WTC11 (cell line): ENCODE measurements around the gene FAM3B. TPM values are rescaled to one million over a fixed set of nuclear protein-coding genes. Genes with fewer than 3 reads are reported as not detected.

ENCODE experiments used
- ATAC-seq: fragments of 200-7000 bp; cut with Tn5 transposase; 2 replicates; pipeline ENCODE4 v1.10.0; 2021; ENCODE audit warnings: mild to moderate bottlenecking, moderate library complexity
- CTCF ChIA-PET: fragments of 300-600 bp; sonication (Branson Sonifier 250); formaldehyde crosslinking; loops from one replicate; lab custom pipeline; 2021; ENCODE audit warnings: antibody characterized with exemption; lab: Charles Lee
- POLR2A ChIA-PET: fragments of 350-600 bp; sonication (Branson Sonifier 250); formaldehyde crosslinking; loops from one replicate; lab custom pipeline; 2021; ENCODE audit warnings: antibody characterized with exemption; lab: Charles Lee
- DNase-seq: peaks from one replicate; pipeline ENCODE4 v3.0.0; 2021; ENCODE audit warnings: low spot score
- H3K27ac Mint-ChIP-seq: 2 replicates; pipeline ENCODE4 v1.8.0; 2021; ENCODE audit warnings: mixed read lengths
- H3K27me3 Mint-ChIP-seq: 2 replicates; pipeline ENCODE4 v1.8.0; 2021; ENCODE audit warnings: low read depth, mild to moderate bottlenecking, moderate library complexity, mixed read lengths
- H3K36me3 Mint-ChIP-seq: 2 replicates; pipeline ENCODE4 v1.8.0; 2021; ENCODE audit warnings: mixed read lengths
- H3K4me1 Mint-ChIP-seq: 2 replicates; pipeline ENCODE4 v1.8.0; 2022; ENCODE audit warnings: mixed read lengths
- H3K4me3 Mint-ChIP-seq: 2 replicates; pipeline ENCODE4 v1.8.0; 2021; ENCODE audit warnings: mild to moderate bottlenecking, moderate library complexity, mixed read lengths
- H3K9me3 Mint-ChIP-seq: 2 replicates; pipeline ENCODE4 v1.8.0; 2021; ENCODE audit warnings: mixed read lengths
- ATF2 ChIP-seq: sonication (generic); formaldehyde crosslinking; IDR thresholded peaks from 2 replicates; pipeline ENCODE4 v1.8.1; 2022; ENCODE audit warnings: low read depth, missing genetic modification reagents, borderline replicate concordance
- ATF3 ChIP-seq: sonication (generic); formaldehyde crosslinking; conservative IDR thresholded peaks from 2 replicates; pipeline ENCODE4 v1.8.1; 2022; ENCODE audit warnings: mild to moderate bottlenecking, missing genetic modification reagents
- CREB1 ChIP-seq: sonication (generic); formaldehyde crosslinking; IDR thresholded peaks from 2 replicates; pipeline ENCODE4 v1.8.0; 2023; ENCODE audit warnings: mild to moderate bottlenecking, missing genetic modification reagents
- CTCF ChIP-seq: fragments of 200-600 bp; IDR thresholded peaks from 2 replicates; pipeline ENCODE4 v1.8.0; 2022; ENCODE audit warnings: antibody characterized with exemption
- E2F1 ChIP-seq: sonication (generic); formaldehyde crosslinking; IDR thresholded peaks from 2 replicates; pipeline ENCODE4 v1.8.0; 2022; ENCODE audit warnings: mild to moderate bottlenecking, missing genetic modification reagents
- E2F4 ChIP-seq: sonication (generic); formaldehyde crosslinking; IDR thresholded peaks from 2 replicates; pipeline ENCODE4 v1.8.1; 2022; ENCODE audit warnings: low read depth, mild to moderate bottlenecking, moderate library complexity, missing genetic modification reagents, borderline replicate concordance
- ESRRA ChIP-seq: sonication (generic); formaldehyde crosslinking; IDR thresholded peaks from 2 replicates; pipeline ENCODE4 v1.8.1; 2022; ENCODE audit warnings: mild to moderate bottlenecking, missing genetic modification reagents, borderline replicate concordance
- FOXJ3 ChIP-seq: sonication (generic); formaldehyde crosslinking; IDR thresholded peaks from 2 replicates; pipeline ENCODE4 v1.9.0; 2021; ENCODE audit warnings: missing genetic modification reagents, mild to moderate bottlenecking, borderline replicate concordance
- FOXP4 ChIP-seq: sonication (generic); formaldehyde crosslinking; IDR thresholded peaks from 2 replicates; pipeline ENCODE4 v1.8.0; 2022; ENCODE audit warnings: mild to moderate bottlenecking, missing genetic modification reagents
- JAZF1 ChIP-seq: fragments of 250-450 bp; sonication (Bioruptor Pico); IDR thresholded peaks from 2 replicates; pipeline ENCODE4 v1.9.0; 2021; ENCODE audit warnings: moderate library complexity, mild to moderate bottlenecking, inconsistent platforms
- MAX ChIP-seq: sonication (generic); formaldehyde crosslinking; IDR thresholded peaks from 2 replicates; pipeline ENCODE4 v1.8.0; 2022; ENCODE audit warnings: mild to moderate bottlenecking, missing genetic modification reagents
- MXD4 ChIP-seq: fragments of 250-450 bp; sonication (Bioruptor Pico); IDR thresholded peaks from 2 replicates; pipeline ENCODE4 v1.8.0; 2021; ENCODE audit warnings: mild to moderate bottlenecking, moderate library complexity, borderline replicate concordance
- OVOL2 ChIP-seq: fragments of 250-450 bp; sonication (Bioruptor Pico); IDR thresholded peaks from 2 replicates; pipeline ENCODE4 v1.9.0; 2021; ENCODE audit warnings: mild to moderate bottlenecking, borderline replicate concordance
- PREB ChIP-seq: sonication (generic); formaldehyde crosslinking; IDR thresholded peaks from 2 replicates; pipeline ENCODE4 v1.8.1; 2022; ENCODE audit warnings: mild to moderate bottlenecking, missing genetic modification reagents, moderate library complexity, borderline replicate concordance
- TEAD1 ChIP-seq: sonication (generic); formaldehyde crosslinking; IDR thresholded peaks from 2 replicates; pipeline ENCODE4 v1.8.0; 2022; ENCODE audit warnings: mild to moderate bottlenecking, missing genetic modification reagents
- TEAD4 ChIP-seq: sonication (generic); formaldehyde crosslinking; IDR thresholded peaks from 2 replicates; pipeline ENCODE4 v1.8.0; 2022; ENCODE audit warnings: mild to moderate bottlenecking, missing genetic modification reagents
- TP53 ChIP-seq: sonication (generic); formaldehyde crosslinking; IDR thresholded peaks from 2 replicates; pipeline ENCODE4 v1.8.1; 2023; ENCODE audit warnings: mild to moderate bottlenecking, missing genetic modification reagents
- ZBTB21 ChIP-seq: sonication (generic); formaldehyde crosslinking; IDR thresholded peaks from 2 replicates; pipeline ENCODE4 v1.8.1; 2023; ENCODE audit warnings: mild to moderate bottlenecking, missing genetic modification reagents, borderline replicate concordance
- ZMAT4 ChIP-seq: fragments of 250-450 bp; sonication (Bioruptor Pico); IDR thresholded peaks from 2 replicates; pipeline ENCODE4 v1.9.0; 2021; ENCODE audit warnings: mild to moderate bottlenecking
- ZNF219 ChIP-seq: sonication (generic); formaldehyde crosslinking; IDR thresholded peaks from 2 replicates; pipeline ENCODE4 v1.8.0; 2023; ENCODE audit warnings: missing genetic modification reagents, mild to moderate bottlenecking, borderline replicate concordance
- ZNF263 ChIP-seq: sonication (generic); formaldehyde crosslinking; IDR thresholded peaks from 2 replicates; pipeline ENCODE4 v1.8.1; 2022; ENCODE audit warnings: low read depth, mild to moderate bottlenecking, moderate library complexity, missing genetic modification reagents
- ZSCAN18 ChIP-seq: fragments of 250-450 bp; sonication (Bioruptor Pico); IDR thresholded peaks from 2 replicates; pipeline ENCODE4 v2.1.2; 2022; ENCODE audit warnings: mild to moderate bottlenecking, moderate library complexity
- total RNA-seq: library from RNA; stranded (reverse); gene quantifications from 3 replicates; pipeline ENCODE4 v1.2.3, GENCODE V29; 2021

Gene FAM3B
- total RNA-seq, 1 experiment from 2014 or later = 1.4 TPM

- TF ChIP-seq ZSCAN18 (CRISPR knock-in tag) = no peak
- no peak for TF ChIP-seq ATF2 (CRISPR knock-in tag)
- TF ChIP-seq FOXJ3 (CRISPR knock-in tag) = no peak
- TF ChIP-seq TEAD1 (CRISPR knock-in tag) = no peak
- no peak for TF ChIP-seq ZNF263
- H3K36me3 Mint-ChIP-seq = no peaks in the 10 kb centered on the region
- H3K4me1 Mint-ChIP-seq = peaks cover 12% of the 10 kb centered on the region
- H3K27ac Mint-ChIP-seq = no peak overlapping the region
- CTCF ChIA-PET = interaction anchor here (1.5 kb wide), 1 partner anchor 89 kb away, joined by 3 read pairs; no protein-coding TSS in a partner anchor
- no peak for DNase-seq
- ATAC-seq = no peak
- POLR2A ChIA-PET = no interaction called here
- H3K4me3 Mint-ChIP-seq = no peak overlapping the region
- H3K9me3 Mint-ChIP-seq = peaks cover 6% of the 10 kb centered on the region; the same call in 1 of the 2 replicates
- no peaks in the 10 kb centered on the region; the same call in 1 of the 2 replicates for H3K27me3 Mint-ChIP-seq
Measured at GRCh38 chr21:41371685-41372030, 55.1 kb downstream of the FAM3B start.

- peaks cover 6% of the 10 kb centered on the region; the same call in 1 of the 2 replicates for H3K9me3 Mint-ChIP-seq
- CTCF ChIA-PET = interaction anchor here (0.7 kb wide), 1 partner anchor 13 kb away, joined by 3 read pairs; no protein-coding TSS in a partner anchor
- POLR2A ChIA-PET = no interaction called here
Measured at GRCh38 chr21:41373253-41373652, 56.7 kb downstream of the FAM3B start.

More at GRCh38 chr21:41373253-41373652, 56.7 kb downstream of the FAM3B start:
- DNase-seq (no peak), ATAC-seq (no peak)
- peaks cover 19% of the 10 kb centered on the region for H3K4me1 Mint-ChIP-seq
- H3K27me3 Mint-ChIP-seq = no peaks in the 10 kb centered on the region
- no peak overlapping the region for H3K4me3 Mint-ChIP-seq
- no peak for TF ChIP-seq ZNF219
- no peak for TF ChIP-seq ZMAT4
- TF ChIP-seq ESRRA (CRISPR knock-in tag) = no peak
- no peak for TF ChIP-seq CTCF
- no peak for TF ChIP-seq E2F1 (CRISPR knock-in tag)
- TF ChIP-seq MXD4 (CRISPR knock-in tag) = no peak
- TF ChIP-seq CREB1 (CRISPR knock-in tag) = no peak
- TF ChIP-seq TP53 (CRISPR knock-in tag) = no peak
- no peak for TF ChIP-seq FOXP4 (CRISPR knock-in tag)
- TF ChIP-seq ZBTB21 (CRISPR knock-in tag) = no peak
- TF ChIP-seq E2F4 (CRISPR knock-in tag) = no peak
- TF ChIP-seq TEAD4 = no peak
- no peak for TF ChIP-seq MAX (CRISPR knock-in tag)
- no peak for TF ChIP-seq JAZF1 (CRISPR knock-in tag)
- no peak for TF ChIP-seq OVOL2 (CRISPR knock-in tag)
- no peak for TF ChIP-seq ZSCAN18 (CRISPR knock-in tag)
- no peak for TF ChIP-seq PREB (CRISPR knock-in tag)
- TF ChIP-seq ATF3 (CRISPR knock-in tag) = no peak
- H3K27ac Mint-ChIP-seq = no peak overlapping the region
- no peaks in the 10 kb centered on the region for H3K36me3 Mint-ChIP-seq
